SK-N-SH (cell line): Measurements from ENCODE around the gene ATP6V0E2. TPM values are rescaled to one million over a fixed set of nuclear protein-coding genes. Genes with fewer than 3 reads are reported as not detected.

Experiments used
- CTCF ChIA-PET: fragments of 300-600, 350-600 bp; formaldehyde crosslinking; extraction: SDS; loops from one replicate; lab custom pipeline; 2021; lab: Yijun Ruan, JAX
- POLR2A ChIA-PET: fragments of 350-600 bp; sonication (Branson Sonifier 250); formaldehyde crosslinking; extraction: SDS; loops from one replicate; lab custom pipeline; 2020; ENCODE audit warnings: antibody characterized with exemption, inconsistent platforms; lab: Yijun Ruan, JAX
- DNase-seq: peaks from one replicate; pipeline ENCODE4 v3.0.0; 2012
- H2AFZ ChIP-seq: fragments of 200-600 bp; sonication (generic); 2 replicates; pipeline ENCODE4 v1.8.1; 2016; ENCODE audit warnings: antibody characterized with exemption, mild to moderate bottlenecking, low read depth
- H3F3A ChIP-seq: fragments of 200-600 bp; sonication (generic); replicated peaks from 2 replicates; pipeline ENCODE3; 2016; ENCODE audit warnings: antibody characterized with exemption, mild to moderate bottlenecking; ENCODE audit not compliant: insufficient read depth
- H3K27ac ChIP-seq, 2 experiments: fragments of 200-500 bp in 1 of 2; fragments of 200-600 bp in 1 of 2; sonication (Bioruptor generic) in 1 of 2; sonication (generic), shearing (Covaris generic) in 1 of 2; 2 replicates each; pipeline versions ENCODE4 v1.5.1 to v1.6.1; 2014 to 2016; ENCODE audit warnings: low read depth in 2 of 2, inconsistent platforms in 1 of 2, low read length in 1 of 2, mild to moderate bottlenecking in 1 of 2, mixed read lengths in 1 of 2
- H3K27me3 ChIP-seq: fragments of 200-600 bp; sonication (generic), shearing (Covaris generic); 2 replicates; pipeline ENCODE4 v1.6.1; 2016; ENCODE audit warnings: mixed run types; ENCODE audit not compliant: insufficient read depth
- H3K36me3 ChIP-seq, 2 experiments: fragments of 200-500 bp in 1 of 2; fragments of 200-600 bp in 1 of 2; sonication (Bioruptor generic) in 1 of 2; sonication (generic) in 1 of 2; replicated peaks in 1 of 2; 2 replicates each; pipeline versions ENCODE3 to v1.5.1; 2014 to 2016; ENCODE audit warnings: low read length in 1 of 2, mild to moderate bottlenecking in 1 of 2; ENCODE audit not compliant: insufficient read depth in 2 of 2, control insufficient read depth in 1 of 2
- H3K4me1 ChIP-seq, 2 experiments: fragments of 200-500 bp in 1 of 2; fragments of 200-600 bp in 1 of 2; sonication (Bioruptor generic) in 1 of 2; sonication (generic), shearing (Covaris generic) in 1 of 2; 2 replicates each; pipeline versions ENCODE4 v1.5.1 to v1.6.1; 2014 to 2016; ENCODE audit warnings: low read depth in 1 of 2, low read length in 1 of 2, mixed run types in 1 of 2; ENCODE audit not compliant: insufficient read depth in 2 of 2, control insufficient read depth in 1 of 2
- H3K4me2 ChIP-seq: fragments of 200-600 bp; sonication (generic), shearing (Covaris generic); 2 replicates; pipeline ENCODE4 v1.6.1; 2017; ENCODE audit warnings: mixed run types
- H3K4me3 ChIP-seq, 2 experiments: fragments of 200-500 bp in 1 of 2; fragments of 200-600 bp in 1 of 2; sonication (Bioruptor generic) in 1 of 2; sonication (generic), shearing (Covaris generic) in 1 of 2; 2 replicates each; pipeline versions ENCODE4 v1.5.1 to v1.8.1; 2014 to 2016; ENCODE audit warnings: low read depth in 2 of 2, inconsistent platforms in 1 of 2, low read length in 1 of 2, mild to moderate bottlenecking in 1 of 2, mixed read lengths in 1 of 2, moderate library complexity in 1 of 2
- H3K79me2 ChIP-seq: fragments of 200-600 bp; sonication (generic); 2 replicates; pipeline ENCODE4 v1.8.1; 2017; ENCODE audit warnings: mild to moderate bottlenecking; ENCODE audit not compliant: insufficient read depth
- H3K9ac ChIP-seq: fragments of 200-600 bp; sonication (generic); 2 replicates; pipeline ENCODE4 v1.6.1; 2017; ENCODE audit warnings: mixed run types
- H3K9me2 ChIP-seq: fragments of 200-600 bp; sonication (generic); 2 replicates; pipeline ENCODE4 v1.6.1; 2017; ENCODE audit warnings: mixed run types
- H3K9me3 ChIP-seq: fragments of 200-600 bp; sonication (generic); 2 replicates; pipeline ENCODE4 v1.6.1; 2017; ENCODE audit warnings: mixed run types, mild to moderate bottlenecking, moderate library complexity
- H4K20me1 ChIP-seq: fragments of 200-600 bp; sonication (generic); 2 replicates; pipeline ENCODE4 v1.6.1; 2017; ENCODE audit warnings: mild to moderate bottlenecking, mixed run types; ENCODE audit not compliant: insufficient read depth
- CHD2 ChIP-seq: fragments of 150-350 bp; IDR thresholded peaks from 2 replicates; pipeline ENCODE4 v1.6.1; 2018; ENCODE audit warnings: low read length; ENCODE audit not compliant: partially characterized antibody
- EP300 ChIP-seq, 2 experiments: IDR thresholded peaks; 2 replicates each; pipeline versions ENCODE4 v1.4.0 to v1.6.1; 2012; ENCODE audit warnings: borderline replicate concordance in 1 of 2, low read depth in 1 of 2, low read length in 1 of 2
- FOSL2 ChIP-seq: IDR thresholded peaks from 2 replicates; pipeline ENCODE4 v1.4.0; 2012; ENCODE audit warnings: low read depth, mild to moderate bottlenecking, moderate library complexity, borderline replicate concordance
- GABPA ChIP-seq: IDR thresholded peaks from 2 replicates; pipeline ENCODE4 v1.4.0; 2012; ENCODE audit warnings: low read depth, mild to moderate bottlenecking
- JUND ChIP-seq: IDR thresholded peaks from 2 replicates; pipeline ENCODE4 v1.4.0; 2012
- MEF2A ChIP-seq: IDR thresholded peaks from 2 replicates; pipeline ENCODE4 v1.4.0; 2012; ENCODE audit warnings: low read depth, borderline replicate concordance
- MXI1 ChIP-seq: IDR thresholded peaks from 2 replicates; pipeline ENCODE4 v1.6.1; 2012; ENCODE audit warnings: mild to moderate bottlenecking, low read depth, low read length, improper control_type of control experiment
- NFIC ChIP-seq: IDR thresholded peaks from 2 replicates; pipeline ENCODE4 v1.4.0; 2012; ENCODE audit warnings: borderline replicate concordance
- NRF1 ChIP-seq: IDR thresholded peaks from 2 replicates; pipeline ENCODE4 v1.6.1; 2012; ENCODE audit warnings: low read depth, mild to moderate bottlenecking, low read length
- RCOR1 ChIP-seq: fragments of 150-350 bp; IDR thresholded peaks from 2 replicates; pipeline ENCODE4 v1.6.1; 2017; ENCODE audit warnings: antibody characterized with exemption, low read length
- RXRA ChIP-seq: IDR thresholded peaks from 2 replicates; pipeline ENCODE4 v1.4.0; 2012; ENCODE audit warnings: low read depth, mild to moderate bottlenecking, borderline replicate concordance
- SMC3 ChIP-seq: IDR thresholded peaks from 2 replicates; pipeline ENCODE4 v1.6.1; 2012; ENCODE audit warnings: low read depth, low read length, improper control_type of control experiment
- TCF12 ChIP-seq: IDR thresholded peaks from 2 replicates; pipeline ENCODE4 v1.4.0; 2012
- WGBS: methylation state at CpG from one replicate; pipeline ENCODE4 v1.1.6; 2017; ENCODE audit warnings: low lambda C conversion rate; 5-methylcytosine and 5-hydroxymethylcytosine counted together
- polyA plus RNA-seq, 3 experiments: library from polyadenylated mRNA; depleted of rRNA; stranded (reverse); fragments of >200 nt; gene quantifications; 2 replicates each; pipeline ENCODE4 v1.2.3, GENCODE V29; 2012
- TF ChIP-seq, protein P1 (sequence below): IDR thresholded peaks from 2 replicates; pipeline ENCODE4 v1.4.0; 2012; ENCODE audit warnings: low read depth
- TF ChIP-seq, protein P2 (sequence below): IDR thresholded peaks from 2 replicates; pipeline ENCODE4; 2012
- TF ChIP-seq, protein P3 (sequence below): IDR thresholded peaks from 2 replicates; pipeline ENCODE4 v1.6.1; 2012; ENCODE audit warnings: mild to moderate bottlenecking, low read depth, low read length, moderate library complexity

ATP6V0E2 gene
- polyA plus RNA-seq, 1 of the 3 experiments (the other 2 are of a cell fraction): 49.6 TPM

DNA sequence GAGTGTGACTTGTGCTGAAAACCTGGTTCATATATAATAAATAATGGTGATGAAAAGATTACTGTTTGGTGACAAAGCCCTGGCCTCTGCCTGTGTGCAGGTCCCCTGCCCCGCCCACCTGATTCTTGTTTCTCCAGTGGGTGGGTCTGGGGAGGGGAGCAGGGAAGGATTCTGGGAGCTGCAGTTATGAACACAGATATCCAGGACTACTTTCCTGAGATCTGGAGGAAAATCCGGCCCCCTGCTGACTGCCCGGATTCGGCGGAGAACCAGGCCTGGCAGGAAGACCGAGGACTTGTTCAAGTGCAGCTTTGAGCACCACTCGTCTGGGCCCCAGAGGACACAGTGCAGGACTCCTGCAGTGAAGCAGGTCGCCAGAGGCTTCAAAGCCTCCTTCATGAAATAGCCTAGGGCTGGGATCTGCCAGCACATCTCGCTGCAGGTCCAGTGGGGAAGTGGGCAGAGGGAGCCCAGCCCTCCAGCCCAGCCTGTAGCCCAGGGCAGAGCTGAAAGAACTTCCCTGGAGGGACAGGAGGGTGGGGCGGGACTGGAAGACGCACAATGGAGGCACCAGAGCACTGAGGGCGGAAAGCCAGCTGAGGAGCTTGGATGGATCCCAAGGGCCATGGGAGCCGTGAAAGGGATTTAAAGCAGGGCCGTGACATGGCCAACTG lies 7.0 kb downstream of the ATP6V0E2 start:
- H3K9me3 ChIP-seq: no peaks in the 10 kb centered on the region
- no peak overlapping the region for H3K9ac ChIP-seq
- H3K27me3 ChIP-seq: no peaks in the 10 kb centered on the region
- H3K4me1 ChIP-seq: no peaks in the 10 kb centered on the region; a peak in 1 of 4 replicates
- H4K20me1 ChIP-seq: no peaks in the 10 kb centered on the region
- H3K79me2 ChIP-seq: no peaks in the 10 kb centered on the region
- POLR2A ChIA-PET: interaction anchor here (1.5 kb wide), 1 partner anchor 10 kb away, joined by 3 read pairs; no protein-coding TSS in a partner anchor
- DNase-seq: no peak
- no peak overlapping the region for H3K4me3 ChIP-seq
- H3K27ac ChIP-seq: no peak overlapping the region
- CTCF ChIA-PET: interaction anchor here (0.7 to 0.9 kb wide), 3 partner anchors 14 to 70 kb away, joined by 3 read pairs; no protein-coding TSS in a partner anchor
- peaks cover 0 to 7% of the 10 kb centered on the region in 2 experiments for H3K36me3 ChIP-seq
- no peak overlapping the region for H3K4me2 ChIP-seq
- WGBS: 98% methylated on average over 11 of the region's 14 CpGs
- H2AFZ ChIP-seq: no peak overlapping the region
- no peaks in the 10 kb centered on the region for H3F3A ChIP-seq
- TF ChIP-seq MXI1: no peak
- no peak for TF ChIP-seq RXRA
- TF ChIP-seq, protein P1, sequence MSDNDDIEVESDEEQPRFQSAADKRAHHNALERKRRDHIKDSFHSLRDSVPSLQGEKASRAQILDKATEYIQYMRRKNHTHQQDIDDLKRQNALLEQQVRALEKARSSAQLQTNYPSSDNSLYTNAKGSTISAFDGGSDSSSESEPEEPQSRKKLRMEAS: no peak
- TF ChIP-seq, protein P2, sequence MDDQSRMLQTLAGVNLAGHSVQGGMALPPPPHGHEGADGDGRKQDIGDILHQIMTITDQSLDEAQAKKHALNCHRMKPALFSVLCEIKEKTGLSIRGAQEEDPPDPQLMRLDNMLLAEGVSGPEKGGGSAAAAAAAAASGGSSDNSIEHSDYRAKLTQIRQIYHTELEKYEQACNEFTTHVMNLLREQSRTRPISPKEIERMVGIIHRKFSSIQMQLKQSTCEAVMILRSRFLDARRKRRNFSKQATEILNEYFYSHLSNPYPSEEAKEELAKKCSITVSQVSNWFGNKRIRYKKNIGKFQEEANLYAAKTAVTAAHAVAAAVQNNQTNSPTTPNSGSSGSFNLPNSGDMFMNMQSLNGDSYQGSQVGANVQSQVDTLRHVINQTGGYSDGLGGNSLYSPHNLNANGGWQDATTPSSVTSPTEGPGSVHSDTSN: no peak
- TF ChIP-seq TCF12: no peak
- TF ChIP-seq MEF2A: no peak
- TF ChIP-seq CHD2: no peak
- H3K9me2 ChIP-seq: no peaks in the 10 kb centered on the region

DNA sequence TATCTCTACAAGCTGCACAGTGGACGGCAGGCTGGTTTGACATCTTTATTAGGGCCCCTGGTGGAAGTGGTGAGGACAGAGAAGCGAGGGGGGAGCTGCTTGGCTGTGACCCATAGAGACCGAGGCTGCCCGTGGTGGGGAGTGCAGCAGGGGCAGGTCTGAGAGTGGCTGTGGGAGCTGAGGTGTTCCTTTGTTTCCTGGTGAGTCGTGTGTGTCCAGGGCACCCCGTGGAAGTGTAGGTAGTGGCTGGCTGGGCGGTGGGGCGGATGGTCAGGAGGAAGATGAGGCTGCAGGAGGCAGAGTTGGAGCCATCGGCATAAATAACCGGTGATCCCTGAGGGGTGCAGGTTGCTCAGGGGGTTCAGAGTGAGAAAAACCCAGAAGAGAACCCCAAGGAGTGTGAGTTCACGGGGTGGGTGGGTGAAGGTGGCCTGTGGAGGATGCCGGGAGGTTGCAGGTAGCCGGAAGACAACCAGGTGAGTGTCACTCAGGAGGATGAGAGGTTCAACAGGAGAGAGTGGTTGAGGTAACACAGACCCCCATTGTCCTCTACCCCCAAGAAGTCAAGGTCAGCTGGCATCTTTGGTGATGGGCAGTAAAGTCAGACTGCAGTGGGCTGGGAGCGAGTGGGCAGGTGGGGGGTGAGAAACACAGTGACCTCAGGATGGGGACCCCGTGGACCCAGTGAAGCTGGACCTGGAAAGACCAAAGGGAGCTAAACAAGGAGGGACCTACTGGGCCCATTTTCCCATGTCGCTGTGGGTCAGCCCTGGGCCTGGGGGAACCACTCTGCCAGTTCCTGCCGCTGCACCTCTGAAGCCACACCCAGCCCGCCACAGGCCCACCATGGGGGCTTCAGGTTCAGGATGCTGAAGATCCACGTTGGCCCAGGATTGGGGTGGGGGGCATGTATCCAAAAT lies 7.8 kb downstream of the ATP6V0E2 start:
- Histone ChIP-seq H3F3A (no peaks in the 10 kb centered on the region), H3K9me2 (no peaks in the 10 kb centered on the region), H3K27ac (no peak overlapping the region), H3K4me2 (no peak overlapping the region), H3K4me3 (no peak overlapping the region), H3K79me2 (no peaks in the 10 kb centered on the region), H4K20me1 (no peaks in the 10 kb centered on the region), H2AFZ (no peak overlapping the region), H3K27me3 (no peaks in the 10 kb centered on the region), H3K4me1 (no peaks in the 10 kb centered on the region; a peak in 1 of 4 replicates), H3K36me3 (peaks cover 0 to 5% of the 10 kb centered on the region in 2 experiments), H3K9ac (no peak overlapping the region), H3K9me3 (no peaks in the 10 kb centered on the region)
- CTCF ChIA-PET: interaction anchor here (0.8 to 3.2 kb wide), 6 partner anchors 7 to 75 kb away, joined by 3 to 17 read pairs (median 6); partner anchors contain the start of gene ATP6V0E2
- no peak for DNase-seq
- POLR2A ChIA-PET: no interaction called here
- WGBS: 86% methylated on average over 16 of the region's 19 CpGs
- TF ChIP-seq RXRA: no peak
- TF ChIP-seq RCOR1: no peak
- TF ChIP-seq, protein P2: no peak
- TF ChIP-seq, protein P3, sequence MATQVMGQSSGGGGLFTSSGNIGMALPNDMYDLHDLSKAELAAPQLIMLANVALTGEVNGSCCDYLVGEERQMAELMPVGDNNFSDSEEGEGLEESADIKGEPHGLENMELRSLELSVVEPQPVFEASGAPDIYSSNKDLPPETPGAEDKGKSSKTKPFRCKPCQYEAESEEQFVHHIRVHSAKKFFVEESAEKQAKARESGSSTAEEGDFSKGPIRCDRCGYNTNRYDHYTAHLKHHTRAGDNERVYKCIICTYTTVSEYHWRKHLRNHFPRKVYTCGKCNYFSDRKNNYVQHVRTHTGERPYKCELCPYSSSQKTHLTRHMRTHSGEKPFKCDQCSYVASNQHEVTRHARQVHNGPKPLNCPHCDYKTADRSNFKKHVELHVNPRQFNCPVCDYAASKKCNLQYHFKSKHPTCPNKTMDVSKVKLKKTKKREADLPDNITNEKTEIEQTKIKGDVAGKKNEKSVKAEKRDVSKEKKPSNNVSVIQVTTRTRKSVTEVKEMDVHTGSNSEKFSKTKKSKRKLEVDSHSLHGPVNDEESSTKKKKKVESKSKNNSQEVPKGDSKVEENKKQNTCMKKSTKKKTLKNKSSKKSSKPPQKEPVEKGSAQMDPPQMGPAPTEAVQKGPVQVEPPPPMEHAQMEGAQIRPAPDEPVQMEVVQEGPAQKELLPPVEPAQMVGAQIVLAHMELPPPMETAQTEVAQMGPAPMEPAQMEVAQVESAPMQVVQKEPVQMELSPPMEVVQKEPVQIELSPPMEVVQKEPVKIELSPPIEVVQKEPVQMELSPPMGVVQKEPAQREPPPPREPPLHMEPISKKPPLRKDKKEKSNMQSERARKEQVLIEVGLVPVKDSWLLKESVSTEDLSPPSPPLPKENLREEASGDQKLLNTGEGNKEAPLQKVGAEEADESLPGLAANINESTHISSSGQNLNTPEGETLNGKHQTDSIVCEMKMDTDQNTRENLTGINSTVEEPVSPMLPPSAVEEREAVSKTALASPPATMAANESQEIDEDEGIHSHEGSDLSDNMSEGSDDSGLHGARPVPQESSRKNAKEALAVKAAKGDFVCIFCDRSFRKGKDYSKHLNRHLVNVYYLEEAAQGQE: no peak
- TF ChIP-seq NFIC: no peak
- TF ChIP-seq TCF12: no peak
- no peak for TF ChIP-seq GABPA
- TF ChIP-seq JUND: no peak
- TF ChIP-seq SMC3: no peak
- TF ChIP-seq FOSL2: no peak
- no peak for TF ChIP-seq NRF1
- TF ChIP-seq EP300 (IDR thresholded peaks at IDR 0.05; ENCODE audit: borderline replicate concordance in 1 of 2, low read depth in 1 of 2, low read length in 1 of 2): no peak
- TF ChIP-seq, protein P1: no peak
